Cardiac muscle cell (in vitro differentiated cells and primary cell): ENCODE results near the gene NMRK2. TPM values are rescaled to one million over a fixed set of nuclear protein-coding genes. Genes with fewer than 3 reads are reported as not detected.

ENCODE experiments used
- DNase-seq, 2 donors: peaks; one replicate each; pipeline versions ENCODE4 v3.0.0 to v3.0.0-alpha.2; 2010 to 2017; ENCODE audit warnings: low read depth in 1 of 2, low spot score in 1 of 2
- H3K27ac ChIP-seq: fragments of 200-600 bp; sonication (generic); 2 replicates; pipeline ENCODE4 v1.5.1; 2016
- H3K27me3 ChIP-seq: fragments of 200-600 bp; sonication (generic); 2 replicates; pipeline ENCODE4 v1.6.0; 2016; ENCODE audit warnings: control low read depth
- H3K36me3 ChIP-seq: fragments of 200-600 bp; sonication (generic); 2 replicates; pipeline ENCODE4 v1.5.1; 2016; ENCODE audit warnings: control low read depth
- H3K4me1 ChIP-seq: fragments of 200-600 bp; sonication (generic); 2 replicates; pipeline ENCODE4 v1.8.1; 2017; ENCODE audit warnings: low read depth, mild to moderate bottlenecking, mixed run types
- H3K4me3 ChIP-seq: fragments of 200-600 bp; sonication (generic); 2 replicates; pipeline ENCODE4 v1.5.1; 2016; ENCODE audit warnings: mild to moderate bottlenecking
- H3K9me3 ChIP-seq: fragments of 200-600 bp; sonication (generic); 2 replicates; pipeline ENCODE4 v1.5.1; 2017; ENCODE audit warnings: low read depth, mild to moderate bottlenecking, control low read depth
- polyA plus RNA-seq: library from polyadenylated mRNA; unstranded; fragments of >200 nt; fragmentation: Nextera tagmentation; extraction: Ambion mirVana; gene quantifications from 2 replicates; pipeline ENCODE4 v1.2.1, GENCODE V29; 2016
- total RNA-seq: library from RNA; depleted of rRNA; stranded (reverse); fragments of >200 nt; gene quantifications from 2 replicates; pipeline ENCODE4 v1.2.3, GENCODE V29; 2016
- TF ChIP-seq, protein P1 (sequence below): IDR thresholded peaks from 2 replicates; pipeline ENCODE4 v1.5.1; 2012; ENCODE audit warnings: low read depth, mild to moderate bottlenecking, low read length

Gene NMRK2
- total and polyA plus RNA-seq, 2 experiments from 2014 or later = 32.9 to 39.4 TPM

DNA sequence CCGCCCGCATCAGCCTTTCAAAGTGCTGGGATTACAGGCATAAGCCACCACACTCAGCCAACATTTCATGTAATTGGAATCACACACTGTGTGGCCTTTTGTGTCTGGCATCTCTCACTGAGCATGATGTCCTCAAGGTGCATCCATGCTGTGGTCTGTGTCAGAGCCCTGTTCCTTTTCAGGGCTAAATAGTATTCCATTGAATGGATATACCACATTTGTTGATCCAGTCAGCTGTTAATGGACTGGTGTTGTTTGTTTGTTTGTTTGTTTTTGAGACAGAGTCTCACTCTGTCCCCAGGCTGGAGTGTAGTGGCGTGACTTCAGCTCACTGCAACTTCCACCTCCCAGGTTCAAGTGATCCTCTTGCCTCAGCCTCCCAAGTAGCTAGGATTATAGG is 34.4 kb upstream of the NMRK2 start:
- TF ChIP-seq, protein P1, sequence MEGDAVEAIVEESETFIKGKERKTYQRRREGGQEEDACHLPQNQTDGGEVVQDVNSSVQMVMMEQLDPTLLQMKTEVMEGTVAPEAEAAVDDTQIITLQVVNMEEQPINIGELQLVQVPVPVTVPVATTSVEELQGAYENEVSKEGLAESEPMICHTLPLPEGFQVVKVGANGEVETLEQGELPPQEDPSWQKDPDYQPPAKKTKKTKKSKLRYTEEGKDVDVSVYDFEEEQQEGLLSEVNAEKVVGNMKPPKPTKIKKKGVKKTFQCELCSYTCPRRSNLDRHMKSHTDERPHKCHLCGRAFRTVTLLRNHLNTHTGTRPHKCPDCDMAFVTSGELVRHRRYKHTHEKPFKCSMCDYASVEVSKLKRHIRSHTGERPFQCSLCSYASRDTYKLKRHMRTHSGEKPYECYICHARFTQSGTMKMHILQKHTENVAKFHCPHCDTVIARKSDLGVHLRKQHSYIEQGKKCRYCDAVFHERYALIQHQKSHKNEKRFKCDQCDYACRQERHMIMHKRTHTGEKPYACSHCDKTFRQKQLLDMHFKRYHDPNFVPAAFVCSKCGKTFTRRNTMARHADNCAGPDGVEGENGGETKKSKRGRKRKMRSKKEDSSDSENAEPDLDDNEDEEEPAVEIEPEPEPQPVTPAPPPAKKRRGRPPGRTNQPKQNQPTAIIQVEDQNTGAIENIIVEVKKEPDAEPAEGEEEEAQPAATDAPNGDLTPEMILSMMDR = no peak
- no peaks in the 10 kb centered on the region for H3K27me3 ChIP-seq
- DNase-seq = no peak
- no peak overlapping the region for H3K27ac ChIP-seq
- H3K4me3 ChIP-seq = no peak overlapping the region
- no peaks in the 10 kb centered on the region for H3K9me3 ChIP-seq
- no peaks in the 10 kb centered on the region for H3K4me1 ChIP-seq
- H3K36me3 ChIP-seq = no peaks in the 10 kb centered on the region

DNA sequence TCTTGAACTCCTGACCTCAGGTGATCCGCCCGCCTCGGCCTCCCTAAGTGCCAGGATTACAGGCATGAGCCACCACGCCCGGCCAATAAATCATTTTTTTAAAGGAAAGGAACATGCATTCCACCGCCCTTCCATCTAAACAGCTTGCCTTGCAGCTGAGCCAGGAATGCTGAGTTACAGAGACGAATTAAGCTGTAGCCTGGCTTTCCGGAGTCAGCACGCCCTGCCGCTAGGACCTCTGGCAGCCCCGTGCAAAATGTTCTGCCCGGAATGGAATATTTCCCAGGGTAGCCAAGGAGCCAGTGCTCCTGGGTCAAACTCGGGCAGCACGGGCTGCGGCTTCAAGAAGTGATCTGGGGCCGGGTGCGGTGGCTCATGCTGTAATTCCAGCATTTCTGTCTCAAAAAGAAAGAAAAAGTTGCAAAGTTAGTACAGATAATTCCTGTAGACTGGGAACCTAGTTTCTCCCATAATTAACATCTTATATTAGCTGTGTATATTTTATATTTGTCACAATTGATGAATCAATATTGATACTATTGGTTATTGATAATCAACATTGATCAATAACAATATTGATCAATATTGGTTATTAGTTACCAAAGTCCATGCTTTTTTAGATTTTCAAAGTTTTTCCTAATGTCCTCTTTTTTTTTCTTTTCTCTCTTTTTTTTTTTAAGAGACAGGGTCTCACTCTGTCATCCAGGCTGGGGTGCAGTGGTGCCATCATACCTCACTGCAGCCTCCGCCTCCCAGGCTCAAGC is 33.2 kb upstream of the NMRK2 start:
- H3K9me3 ChIP-seq = no peaks in the 10 kb centered on the region
- no peak overlapping the region for H3K27ac ChIP-seq

DNA sequence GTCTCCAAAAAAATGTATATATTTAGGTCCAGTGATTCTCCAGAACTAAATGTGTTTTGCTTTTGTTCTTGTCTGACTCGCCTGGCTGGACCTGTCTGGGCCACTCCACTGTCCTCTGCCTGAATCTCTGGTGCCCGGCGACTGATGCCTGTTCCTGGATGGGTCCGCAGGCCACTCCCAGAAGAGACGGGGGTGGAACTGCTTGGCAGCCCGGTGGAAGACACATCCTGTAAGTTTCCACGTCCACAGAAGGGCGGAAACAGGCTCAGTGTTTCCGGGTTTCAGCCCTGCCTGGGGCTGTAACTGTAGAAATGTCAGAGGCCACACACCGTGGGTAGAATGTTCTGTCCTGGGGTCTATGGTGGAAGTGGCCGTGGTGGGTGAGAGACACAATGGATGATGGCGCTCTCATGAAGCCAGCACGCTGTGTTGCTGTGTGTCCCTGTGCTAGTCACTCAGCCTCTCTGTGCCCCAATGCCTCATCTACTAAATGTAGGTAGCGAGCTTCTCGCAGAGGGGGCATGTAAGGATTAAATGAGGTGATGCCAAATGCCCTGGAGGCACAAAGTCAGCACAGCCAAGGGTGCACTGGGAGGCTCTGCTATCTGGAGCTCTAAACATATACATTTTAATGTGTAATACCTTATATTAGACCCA is 30.4 kb upstream of the NMRK2 start:
- H3K9me3 ChIP-seq = no peaks in the 10 kb centered on the region
- no peak overlapping the region for H3K4me3 ChIP-seq
- TF ChIP-seq, protein P1 = no peak
- no peaks in the 10 kb centered on the region for H3K36me3 ChIP-seq
- H3K4me1 ChIP-seq = no peaks in the 10 kb centered on the region
- no peak overlapping the region for H3K27ac ChIP-seq
- H3K27me3 ChIP-seq = no peaks in the 10 kb centered on the region
- no peak for DNase-seq

More for the DNA sequence above, 33.2 kb upstream of the NMRK2 start:
- TF ChIP-seq, protein P1 = no peak
- DNase-seq = no peak
- Histone ChIP-seq H3K4me1 (no peaks in the 10 kb centered on the region), H3K4me3 (no peak overlapping the region), H3K27me3 (no peaks in the 10 kb centered on the region), H3K36me3 (no peaks in the 10 kb centered on the region)

DNA sequence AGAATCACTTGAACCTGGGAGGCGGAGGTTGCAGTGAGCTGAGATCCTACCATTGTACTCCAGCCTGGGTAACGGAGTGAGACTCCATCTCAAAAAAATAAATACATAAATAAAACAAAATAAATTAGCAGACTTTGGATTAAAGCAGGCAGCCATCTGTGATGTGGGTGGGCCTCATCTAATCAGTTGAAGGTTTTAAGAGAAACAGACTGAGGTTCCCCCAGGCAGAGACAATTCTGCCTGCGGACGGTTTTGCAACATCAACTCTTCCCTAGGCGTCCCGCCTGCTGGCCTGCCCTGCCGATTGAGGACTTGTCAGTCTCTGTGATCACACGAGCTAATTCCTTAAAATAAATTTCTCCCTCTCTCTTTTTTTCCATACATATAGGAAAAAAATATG is 28.6 kb upstream of the NMRK2 start:
- no peak for DNase-seq
- H3K36me3 ChIP-seq = no peaks in the 10 kb centered on the region
- H3K27me3 ChIP-seq = no peaks in the 10 kb centered on the region
- H3K4me3 ChIP-seq = no peak overlapping the region
- no peaks in the 10 kb centered on the region for H3K9me3 ChIP-seq
- TF ChIP-seq, protein P1 = no peak
- no peak overlapping the region for H3K27ac ChIP-seq
- H3K4me1 ChIP-seq = no peaks in the 10 kb centered on the region

DNA sequence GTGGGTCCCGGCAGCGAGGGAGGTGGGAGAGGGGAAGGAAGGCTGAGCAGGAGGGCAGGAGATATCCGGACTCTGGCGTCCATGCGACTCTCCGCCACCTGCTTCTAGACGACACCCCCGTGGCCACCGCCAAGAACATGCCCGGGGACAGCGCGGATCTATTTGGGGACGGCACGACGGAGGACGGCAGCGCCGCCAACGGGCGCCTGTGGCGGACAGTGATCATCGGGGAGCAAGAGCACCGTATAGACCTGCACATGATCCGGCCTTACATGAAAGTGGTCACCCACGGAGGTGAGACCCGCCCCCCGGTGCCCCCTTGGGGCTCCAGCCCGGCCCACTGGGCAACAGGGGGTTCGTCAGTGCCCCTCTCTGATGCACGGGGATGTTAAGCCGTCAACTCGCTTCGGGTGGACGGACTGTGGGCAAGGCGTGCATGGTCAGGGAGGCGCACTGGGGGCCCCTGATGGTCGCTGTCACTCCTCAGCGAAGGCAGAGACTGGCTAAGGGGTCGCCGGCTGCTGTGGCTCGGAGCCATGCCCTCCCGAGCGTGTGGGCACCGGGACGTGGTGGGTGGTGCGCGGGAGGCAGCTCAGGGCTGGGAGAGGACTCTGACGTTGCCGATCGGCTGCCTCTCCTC is 25.1 kb upstream of the NMRK2 start:
- no peaks in the 10 kb centered on the region for H3K9me3 ChIP-seq
- H3K4me3 ChIP-seq = no peak overlapping the region
- no peak overlapping the region for H3K27ac ChIP-seq
- no peaks in the 10 kb centered on the region for H3K36me3 ChIP-seq
- H3K27me3 ChIP-seq = no peaks in the 10 kb centered on the region
- no peak for DNase-seq
- H3K4me1 ChIP-seq = no peaks in the 10 kb centered on the region
- TF ChIP-seq, protein P1 = no peak
